GM21515 (cell line): ENCODE results near the gene SPATA21.
"Not testable (repeated sequence)": the region's sequence is repeated elsewhere in the genome, so short reads cannot be mapped to it uniquely, and the experiment has no call there.

Experiments used
- ATAC-seq: cut with Tn5 transposase; IDR thresholded peaks from one replicate; pipeline ENCODE4 v1.9.1; 2021; ENCODE audit not compliant: unreplicated experiment

Gene SPATA21, protein sequence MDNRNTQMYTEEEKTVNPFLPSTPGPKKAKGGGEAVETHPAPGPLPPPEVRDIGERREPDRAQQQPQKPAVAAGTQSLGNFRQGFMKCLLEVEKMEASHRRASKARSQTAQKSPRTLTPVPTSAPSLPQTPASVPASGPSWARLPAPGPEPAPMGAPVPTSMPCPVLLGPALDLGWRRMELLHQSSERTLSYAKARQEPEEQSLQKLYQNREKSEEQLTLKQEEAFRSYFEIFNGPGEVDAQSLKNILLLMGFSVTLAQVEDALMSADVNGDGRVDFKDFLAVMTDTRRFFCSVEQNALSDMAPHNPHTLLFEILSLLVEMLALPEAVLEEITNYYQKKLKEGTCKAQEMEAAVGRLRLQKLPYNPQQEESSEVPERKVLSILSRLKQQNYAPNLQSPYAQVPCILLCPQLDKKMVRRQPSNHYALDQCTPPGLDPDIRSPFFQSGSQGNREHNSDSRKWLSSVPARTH

DNA sequence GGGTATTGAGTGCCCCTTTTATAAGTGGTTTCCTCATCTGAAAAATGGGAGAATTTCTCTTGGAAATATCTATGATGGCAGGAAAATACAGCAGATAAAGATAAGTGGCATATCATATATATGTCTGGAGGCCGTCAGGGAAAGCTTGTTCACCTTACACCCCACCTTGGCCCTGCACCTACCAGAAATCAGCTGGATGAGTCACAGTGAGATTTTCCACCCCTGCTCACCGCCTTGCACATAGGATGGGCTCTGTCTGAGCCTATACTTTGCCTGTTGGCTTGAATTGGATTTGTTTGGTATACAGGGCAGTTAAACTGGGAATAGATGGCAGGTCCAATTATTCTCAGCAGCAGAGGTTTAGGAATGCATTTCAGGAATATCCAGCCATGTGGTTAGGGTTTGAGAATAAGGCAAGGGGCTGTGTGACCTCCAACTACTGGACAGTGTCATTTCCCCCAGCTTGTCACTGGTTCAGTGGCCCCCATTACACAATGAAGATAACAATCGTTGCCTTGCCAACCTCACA lies at the start of gene SPATA21:
Gene SPATA21, minus strand, starts transcription at position 479 of the 529 bp plus-strand sequence. CDS start 6,053 bp downstream, outside the sequence.
- ATAC-seq, result no peak

DNA sequence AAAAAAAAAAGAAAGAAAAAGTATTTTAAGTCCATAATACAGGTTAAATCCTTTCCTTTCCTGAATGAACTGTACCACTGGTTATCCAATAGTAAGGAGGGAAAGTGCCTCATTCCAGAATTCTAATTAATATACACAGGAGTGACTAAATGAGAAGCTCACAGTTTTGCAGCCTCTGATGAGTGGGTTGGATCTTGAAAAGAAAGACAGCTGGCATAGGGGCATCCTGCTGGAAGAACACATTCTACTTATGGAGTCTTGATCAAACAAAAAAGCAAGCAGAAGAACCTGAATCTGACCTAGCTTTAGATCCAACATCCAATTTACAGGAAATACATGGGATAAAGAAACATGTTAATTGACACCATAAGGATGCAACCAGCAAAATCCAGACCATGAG lies 49.8 kb upstream of the SPATA21 start:
- ATAC-seq, result not testable (repeated sequence)

DNA sequence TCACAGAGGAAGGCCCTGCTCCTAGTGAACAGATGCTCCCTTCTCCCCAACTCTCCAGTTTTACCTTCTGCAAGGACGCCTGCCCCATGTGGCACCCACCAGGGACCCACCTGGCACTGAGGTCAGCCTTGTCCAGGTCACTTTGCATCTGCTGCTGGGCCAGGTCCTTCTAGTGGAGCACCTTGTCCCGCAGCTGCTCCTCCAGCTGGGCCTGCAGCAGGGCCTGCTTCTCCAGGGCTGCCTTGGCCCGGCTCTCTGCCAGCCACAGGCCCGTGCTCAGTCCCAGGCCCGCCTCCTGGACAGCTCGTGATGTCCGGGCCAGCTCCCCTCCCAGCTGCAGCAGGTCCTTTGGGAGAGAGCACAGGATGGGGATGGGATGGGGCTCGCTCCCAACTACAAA lies 49.1 kb upstream of the SPATA21 start:
- not testable (repeated sequence) for ATAC-seq

DNA sequence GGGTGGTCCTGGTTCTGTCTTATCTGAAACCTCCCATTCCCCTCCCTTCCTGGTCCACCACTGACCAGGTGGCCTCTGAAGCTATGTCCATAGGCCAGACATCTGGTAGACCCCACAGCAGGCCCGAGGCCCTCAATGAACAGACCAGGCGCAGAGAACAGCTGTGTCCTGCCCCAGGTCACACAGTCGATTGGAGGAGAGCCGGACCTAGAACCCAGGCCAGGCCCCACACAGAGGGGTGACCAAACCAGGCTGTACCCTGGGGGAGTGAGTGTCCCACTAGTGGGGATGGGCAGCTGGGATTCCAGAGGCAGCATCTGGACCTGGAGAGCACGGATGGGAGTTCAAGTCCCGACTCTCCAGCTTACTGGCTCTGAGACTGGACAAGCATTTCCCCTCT lies 47.7 kb upstream of the SPATA21 start:
- no peak for ATAC-seq

DNA sequence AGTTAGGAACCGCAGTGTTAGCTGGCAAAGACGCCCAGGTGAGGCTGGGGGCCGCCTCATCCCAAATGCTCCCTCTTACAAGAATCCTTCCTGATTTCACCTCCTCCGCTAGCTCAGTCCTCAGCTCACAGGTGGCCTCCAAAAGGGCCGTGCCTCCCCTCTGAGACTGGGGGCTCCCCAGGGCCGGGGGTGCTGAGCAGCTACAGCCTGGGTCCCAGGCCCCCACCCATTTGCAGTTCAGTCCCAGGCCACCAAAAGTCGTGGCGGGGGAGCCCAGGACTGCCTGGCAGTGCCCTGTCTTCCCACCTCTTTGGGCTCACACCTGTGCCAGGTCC lies 47.2 kb upstream of the SPATA21 start:
- ATAC-seq, result no peak

DNA sequence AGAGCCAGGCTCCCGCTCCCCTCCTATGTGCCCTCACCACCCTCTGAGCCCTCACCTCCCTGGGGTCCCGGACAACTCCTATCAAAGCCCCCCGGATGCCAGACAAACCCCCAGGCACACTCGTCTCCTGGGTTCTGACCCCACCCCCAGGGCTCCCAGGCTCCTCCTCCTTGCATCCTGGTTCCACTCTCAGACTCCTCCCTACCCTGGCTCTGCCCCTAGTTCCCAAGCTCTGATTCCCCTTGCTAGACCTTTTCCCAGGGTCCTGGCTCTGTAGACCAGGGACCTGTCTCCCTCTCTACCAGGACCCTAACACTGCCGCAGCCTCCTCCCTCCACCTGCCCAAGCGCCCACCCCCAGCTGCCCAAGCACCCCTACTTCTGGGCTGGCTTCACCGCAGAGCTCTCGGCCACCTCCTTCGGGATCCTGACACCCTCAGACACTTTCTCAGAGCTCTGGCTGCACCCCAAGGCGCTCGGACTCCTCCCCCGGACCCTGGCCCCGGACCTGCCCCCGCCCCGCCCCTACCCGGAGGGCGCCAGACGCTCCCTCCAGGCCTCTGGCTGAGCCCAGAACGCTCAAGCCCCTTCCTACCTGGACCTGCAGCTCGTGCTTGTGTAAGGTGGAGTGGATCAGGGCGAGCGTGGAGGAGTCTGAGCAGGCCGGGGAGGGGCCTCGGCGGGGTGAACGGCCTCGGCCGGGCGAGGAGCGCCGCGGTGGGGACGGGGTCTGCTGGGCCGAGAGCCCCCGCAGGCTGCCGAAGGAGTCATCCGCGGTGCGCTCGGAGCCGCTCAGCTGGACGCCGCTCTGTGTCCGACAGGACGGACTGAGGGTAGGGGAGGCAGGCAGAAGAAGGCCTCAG lies 46.6 kb upstream of the SPATA21 start:
- not testable (repeated sequence) for ATAC-seq

DNA sequence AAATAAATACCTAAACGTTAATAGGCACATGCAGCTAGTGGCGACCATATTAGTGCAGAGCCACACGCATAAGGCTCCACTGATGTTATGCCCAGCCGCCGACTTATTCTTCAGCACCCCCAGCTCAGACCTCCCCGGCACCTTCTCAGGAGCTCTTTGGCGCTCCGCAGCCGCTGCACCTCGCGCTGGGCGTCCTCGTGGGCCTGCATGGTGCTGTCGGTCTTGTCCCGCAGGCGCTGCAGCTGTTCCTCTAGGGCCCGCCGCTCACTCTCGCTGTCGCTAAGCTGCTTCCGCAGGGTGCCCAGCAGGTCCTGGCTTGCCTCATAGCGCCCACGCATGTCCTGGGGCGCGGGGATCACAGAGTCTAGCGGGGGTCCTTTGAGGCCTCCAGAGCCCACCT lies 45.9 kb upstream of the SPATA21 start:
- not testable (repeated sequence) for ATAC-seq

DNA sequence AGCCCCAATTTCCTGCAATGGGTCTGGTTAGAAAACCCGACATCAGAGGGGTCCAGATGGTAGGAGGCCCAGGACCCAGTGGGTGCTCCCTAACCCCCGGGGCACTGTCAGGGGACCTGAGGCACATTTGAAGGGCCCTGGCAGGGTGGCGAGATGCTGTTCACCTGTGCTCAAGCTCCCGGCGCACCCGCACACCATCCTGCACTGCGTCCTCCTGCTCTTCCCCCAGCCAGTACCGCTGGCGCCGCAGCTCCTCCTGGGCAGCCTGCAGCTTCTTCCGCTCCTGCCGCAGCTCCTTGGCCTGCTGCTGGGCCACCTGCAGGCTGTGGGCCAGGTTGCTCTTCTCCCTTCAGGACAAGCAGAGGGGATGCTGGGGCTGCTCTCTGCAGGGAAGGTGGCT lies 40.9 kb upstream of the SPATA21 start:
- ATAC-seq, result no peak

DNA sequence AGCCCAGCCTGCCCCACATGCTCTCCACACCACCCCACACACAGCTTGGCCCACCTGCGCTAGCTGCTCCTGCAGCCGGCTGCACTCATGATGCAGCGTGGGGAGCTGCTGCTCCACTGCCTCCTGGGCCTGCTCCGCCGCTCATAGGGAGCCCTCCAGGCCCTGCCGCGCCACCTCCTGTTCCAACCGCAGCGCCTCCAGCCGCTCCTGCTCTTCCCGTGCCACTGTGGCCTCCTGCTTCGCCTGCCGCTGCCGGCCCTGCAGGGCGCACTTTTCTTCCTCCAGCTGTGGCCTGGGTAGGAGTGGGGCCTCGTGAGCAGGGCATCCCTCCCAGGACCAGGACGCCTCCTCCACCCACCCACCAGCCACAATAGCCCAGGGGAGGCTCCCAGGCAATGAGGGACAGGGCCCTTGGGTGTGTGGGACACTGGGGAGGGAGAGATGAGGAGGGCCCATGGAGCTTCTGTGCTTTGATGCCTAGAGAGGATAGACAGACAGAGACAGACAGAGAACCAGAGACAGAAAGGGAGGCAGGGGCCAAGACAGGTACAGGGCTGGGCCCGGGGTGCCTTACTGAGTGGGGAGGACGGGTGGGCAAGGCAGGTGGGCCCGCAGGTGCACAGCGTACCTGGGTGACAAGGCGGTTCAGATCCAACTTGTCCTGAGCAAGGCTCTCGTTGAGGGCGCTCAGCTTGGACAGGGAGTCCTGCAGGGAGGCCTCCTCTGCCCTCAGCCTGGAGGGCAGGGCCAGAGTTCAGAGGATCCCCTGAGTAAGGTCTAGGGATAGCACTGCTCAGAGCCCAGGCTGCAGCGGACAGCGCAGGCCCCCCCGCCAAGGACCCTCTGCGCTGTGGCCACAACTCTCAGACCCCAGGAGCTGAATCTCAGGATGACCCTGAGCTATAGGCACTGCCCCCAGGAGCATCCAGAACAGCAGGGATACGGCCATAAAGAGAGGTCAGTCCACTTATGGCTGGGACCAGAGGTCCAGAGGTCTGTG lies 38.8 kb upstream of the SPATA21 start:
- ATAC-seq, result not testable (repeated sequence)

DNA sequence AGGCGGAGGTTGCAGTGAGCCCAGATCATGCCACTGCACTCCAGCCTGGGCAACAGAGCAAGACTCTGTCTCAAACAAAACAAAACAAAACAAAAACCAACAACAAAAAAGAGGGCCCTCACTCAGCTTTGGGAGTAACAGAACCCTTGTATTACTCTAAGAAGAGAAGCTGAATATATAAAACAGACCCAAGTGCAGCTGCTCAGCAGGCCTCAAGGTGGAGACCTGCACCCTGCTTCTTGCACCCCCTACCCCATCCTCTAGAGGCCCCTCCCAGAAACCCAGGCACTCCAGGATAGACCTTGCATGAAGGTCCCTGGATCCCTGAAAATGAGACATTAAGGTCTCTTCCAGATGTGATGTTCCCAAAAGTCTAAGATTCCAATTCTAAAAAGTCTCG lies 37.7 kb upstream of the SPATA21 start:
- not testable (repeated sequence) for ATAC-seq

DNA sequence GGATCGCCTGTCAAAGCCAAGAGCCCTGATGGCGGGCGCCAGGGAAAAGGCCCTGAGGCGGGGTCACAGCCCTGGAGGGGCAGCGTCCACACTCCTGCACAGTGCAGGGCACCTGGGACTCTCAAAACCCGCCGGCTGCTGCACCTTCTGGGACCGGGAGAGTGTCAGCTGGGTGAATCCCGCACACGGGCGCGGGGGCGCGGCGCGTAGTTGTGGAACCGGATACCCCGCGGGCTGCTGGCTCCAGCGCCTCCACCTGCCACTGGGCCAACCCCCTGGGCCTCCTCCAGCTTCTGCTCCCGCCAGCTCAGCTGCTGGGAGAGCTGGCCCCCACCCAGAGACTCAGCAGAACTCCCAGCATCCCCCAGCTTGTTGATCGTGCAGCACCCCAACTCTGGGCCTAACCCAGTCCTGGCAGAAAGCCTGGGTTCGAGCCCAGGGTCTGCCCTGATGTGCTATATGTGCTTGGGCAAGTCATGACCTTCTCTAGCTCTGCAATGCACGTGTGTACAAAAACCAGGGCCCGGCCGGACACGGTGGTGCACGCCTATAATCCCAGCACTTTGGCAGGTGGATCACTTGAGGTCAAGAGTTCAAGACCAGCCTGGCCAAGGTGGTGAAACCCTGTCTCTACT lies 37.1 kb upstream of the SPATA21 start:
- ATAC-seq, result no peak

DNA sequence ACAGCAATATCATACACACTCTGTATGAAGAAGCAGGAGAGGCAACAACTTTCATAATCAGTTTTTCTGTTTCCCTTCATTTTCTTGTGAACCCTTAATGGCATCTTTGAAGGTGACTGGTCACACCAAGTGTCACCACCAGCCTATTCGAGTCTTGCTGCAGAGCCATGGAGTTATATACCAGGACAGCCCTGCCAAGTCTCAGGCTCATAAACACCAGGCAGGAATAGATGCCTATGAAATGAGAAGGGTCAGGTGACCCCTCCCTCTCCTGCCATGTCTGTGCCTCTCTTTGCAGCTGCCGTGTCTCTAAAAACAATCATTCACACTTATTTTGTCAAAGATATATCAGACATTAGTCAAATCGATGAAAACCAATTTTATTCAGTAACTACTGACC lies 31.3 kb upstream of the SPATA21 start:
- no peak for ATAC-seq

DNA sequence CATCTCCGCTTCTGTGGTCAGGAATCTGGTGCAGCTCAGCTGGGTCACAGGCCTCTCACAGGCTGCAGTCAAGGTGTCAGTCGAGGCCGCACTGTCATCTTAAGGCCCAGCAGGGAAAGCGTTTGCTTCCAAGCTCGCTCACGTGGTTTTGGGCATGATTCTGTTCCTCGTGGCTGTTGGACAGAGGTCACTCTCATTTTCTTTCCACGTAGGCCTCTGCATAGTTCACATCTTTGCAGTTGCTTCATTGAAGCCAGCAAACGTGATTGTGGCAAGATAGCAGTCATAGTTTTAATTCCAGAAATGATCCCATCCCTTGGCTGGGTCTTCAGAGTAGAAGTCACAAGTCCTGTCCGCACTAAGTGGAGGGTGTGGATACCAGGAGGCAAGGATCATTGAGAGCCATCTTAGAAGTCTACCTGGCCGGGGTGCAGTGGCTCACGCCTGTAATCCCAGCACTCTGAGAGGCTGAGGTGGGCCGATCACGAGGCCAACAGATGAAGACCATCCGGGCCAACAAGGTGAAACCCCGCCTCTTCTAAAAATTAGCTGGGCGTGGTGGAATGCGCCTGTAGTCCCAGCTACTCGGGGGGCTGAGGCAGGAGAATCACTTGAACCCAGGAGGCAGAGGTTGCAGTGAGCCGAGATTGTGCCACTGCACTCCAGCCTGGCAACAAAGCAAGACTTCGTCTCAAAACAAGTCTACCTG lies 27.8 kb upstream of the SPATA21 start:
- ATAC-seq, result no peak

DNA sequence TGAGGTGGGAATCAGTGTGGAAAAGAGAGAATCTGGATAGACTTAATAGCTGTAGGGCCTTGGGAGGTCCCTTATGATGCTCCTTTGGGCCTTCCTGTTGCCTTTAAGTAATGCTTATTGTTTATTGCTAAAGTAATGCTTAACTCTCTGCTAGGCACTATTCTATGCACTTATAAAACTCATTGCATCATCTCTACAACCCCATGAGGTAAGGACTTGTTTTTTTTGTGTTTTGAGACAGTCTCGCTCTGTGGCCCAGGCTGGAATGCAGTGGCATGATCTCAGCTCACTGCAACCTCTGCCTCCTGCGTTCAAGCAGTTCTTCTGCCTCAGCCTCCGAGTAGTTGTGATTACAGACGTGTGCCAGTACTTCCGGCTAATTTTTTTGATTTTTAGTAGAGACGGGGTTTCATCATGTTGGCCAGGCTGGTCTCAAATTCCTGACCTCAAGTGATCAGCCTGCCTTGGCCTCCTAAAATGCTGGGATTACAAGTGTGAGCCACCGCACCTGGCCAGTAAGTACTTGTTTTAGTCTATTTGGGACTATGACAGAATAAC lies 25.6 kb upstream of the SPATA21 start:
- ATAC-seq, result no peak

DNA sequence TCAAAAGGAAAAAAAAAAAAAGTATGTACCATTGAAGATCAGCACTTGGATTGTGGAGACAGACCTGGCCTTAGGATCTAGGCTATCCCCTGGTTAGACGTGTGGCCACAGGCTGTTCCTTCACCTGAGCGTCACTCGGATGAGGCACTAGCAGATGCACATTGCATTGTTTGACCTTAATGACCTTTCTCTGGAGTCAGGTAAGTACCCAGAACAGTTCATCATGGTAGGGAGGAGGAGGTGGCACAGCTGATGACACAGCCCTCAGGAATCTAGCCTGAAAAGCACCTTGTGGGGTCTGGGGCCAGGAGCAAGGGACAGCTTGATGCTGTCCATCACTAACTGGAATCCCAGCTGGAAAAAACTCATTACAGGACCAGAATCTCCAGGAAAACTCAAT lies 24.5 kb upstream of the SPATA21 start:
- no peak for ATAC-seq

DNA sequence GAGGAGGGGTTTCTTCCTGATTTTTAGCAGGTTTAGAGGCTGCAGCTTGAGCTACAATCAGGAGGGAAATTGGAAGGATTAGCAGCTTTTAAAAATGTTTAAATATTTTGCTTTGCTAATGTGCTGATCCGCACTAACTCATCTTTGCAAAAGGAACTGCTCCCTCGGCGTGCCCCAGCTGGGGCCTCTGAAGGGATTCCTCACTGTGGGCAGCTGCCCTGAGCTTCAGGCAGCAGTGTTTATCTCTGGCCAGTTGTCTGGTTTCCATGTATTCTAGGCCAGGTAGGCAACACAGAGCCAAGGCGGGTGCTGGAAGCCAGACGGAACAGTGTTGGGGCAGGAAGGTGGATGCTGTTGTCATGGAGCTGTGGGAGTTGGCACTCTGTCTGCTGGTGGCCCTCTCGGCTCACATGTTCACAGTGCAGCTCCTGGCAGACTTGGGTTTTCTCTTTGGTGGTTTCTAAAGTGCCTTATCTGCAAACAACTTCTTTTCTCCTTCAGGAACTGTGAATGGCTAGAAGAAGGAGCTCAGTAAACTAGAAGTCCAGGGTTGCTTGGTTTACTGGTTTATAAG lies 22.2 kb upstream of the SPATA21 start:
- ATAC-seq, result no peak

DNA sequence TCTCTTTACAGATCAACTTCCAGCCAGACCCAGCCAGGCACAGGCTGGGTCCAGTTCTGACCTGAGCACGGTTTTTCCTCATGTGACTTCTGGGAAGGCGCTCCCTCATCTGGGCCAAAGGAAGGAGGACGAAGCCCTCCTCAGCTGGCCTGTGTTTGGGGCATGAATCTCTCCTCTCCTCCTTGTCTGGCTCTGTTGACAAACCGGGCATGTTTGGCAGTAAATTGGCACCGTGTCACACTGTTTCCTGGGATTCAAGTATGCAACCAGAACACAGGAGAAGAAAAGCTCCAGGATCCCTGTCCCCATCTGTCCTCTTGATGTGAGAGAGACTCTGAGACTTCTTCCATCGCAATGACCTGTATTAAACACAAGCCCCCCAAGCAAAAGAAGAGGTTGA lies 21.6 kb upstream of the SPATA21 start:
- no peak for ATAC-seq

DNA sequence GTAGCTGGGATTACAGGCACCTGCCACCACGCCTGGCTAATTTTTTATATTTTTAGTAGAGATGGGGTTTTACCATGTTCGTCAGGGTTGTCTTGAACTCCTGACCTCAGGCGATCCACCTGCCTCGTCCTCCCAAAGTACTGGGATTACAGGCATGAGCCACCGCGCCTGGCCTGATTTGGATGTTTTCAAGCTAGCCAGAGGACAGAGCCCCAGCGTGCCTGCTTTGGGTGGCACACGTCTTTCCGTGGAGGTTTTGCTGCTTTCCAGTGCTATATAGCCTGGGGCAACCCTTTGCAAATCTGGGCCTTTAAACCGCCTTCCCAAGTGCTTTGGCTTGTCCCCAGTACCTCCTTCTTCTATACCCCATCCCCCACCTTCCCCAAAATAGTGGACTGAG lies 18.9 kb upstream of the SPATA21 start:
- not testable (repeated sequence) for ATAC-seq

DNA sequence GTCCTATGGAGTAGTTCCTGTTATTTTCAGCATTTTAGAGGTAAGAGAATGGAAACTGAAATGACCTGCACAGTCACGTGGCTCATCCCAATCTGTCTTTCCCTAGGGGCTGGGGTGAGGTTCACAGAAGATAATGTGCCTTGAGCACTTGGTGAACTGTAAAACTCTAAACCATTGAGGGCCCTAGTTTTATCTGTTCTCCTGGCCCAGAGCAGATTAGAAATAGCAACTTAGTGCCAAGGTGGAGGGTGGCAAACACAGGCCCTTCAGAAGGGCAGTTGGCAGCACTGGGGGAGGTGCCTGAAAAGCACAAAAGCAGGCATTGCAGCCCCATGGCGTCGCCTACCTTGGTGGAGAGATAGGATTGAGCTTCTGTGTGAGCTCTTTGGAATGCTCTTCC lies 17.7 kb upstream of the SPATA21 start:
- ATAC-seq, result not testable (repeated sequence)
